GM19452 (cell line): ENCODE measurements around the gene GRK5.
A peak's percentile ranks its signal among the peaks of the same experiment; 100 is the strongest.
"Not testable (repeated sequence)": the region's sequence is repeated elsewhere in the genome, so short reads cannot be mapped to it uniquely, and the experiment has no call there.

ENCODE experiments used
- ATAC-seq: cut with Tn5 transposase; IDR thresholded peaks from one replicate; pipeline ENCODE4 v1.9.1; 2021; ENCODE audit not compliant: unreplicated experiment

The GRK5 gene

DNA sequence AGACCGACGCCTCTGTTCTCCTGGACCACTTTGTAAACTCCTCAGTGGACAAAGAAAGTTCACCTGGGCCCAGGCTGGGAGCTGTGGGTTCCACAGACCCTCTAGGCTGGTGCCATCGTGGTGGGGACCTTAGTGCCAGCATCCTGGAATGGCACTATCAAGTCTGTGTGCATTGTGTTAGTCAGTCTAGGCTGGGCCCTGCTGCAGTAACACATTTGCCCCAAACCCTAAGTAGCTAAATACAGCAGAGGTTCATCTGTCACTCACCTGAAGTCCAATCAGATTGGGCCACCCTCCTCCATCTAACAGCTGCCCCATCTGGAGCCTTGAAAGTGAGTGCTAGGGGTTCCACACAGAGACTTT lies 224.4 kb downstream of the GRK5 start:
- no peak for ATAC-seq

DNA sequence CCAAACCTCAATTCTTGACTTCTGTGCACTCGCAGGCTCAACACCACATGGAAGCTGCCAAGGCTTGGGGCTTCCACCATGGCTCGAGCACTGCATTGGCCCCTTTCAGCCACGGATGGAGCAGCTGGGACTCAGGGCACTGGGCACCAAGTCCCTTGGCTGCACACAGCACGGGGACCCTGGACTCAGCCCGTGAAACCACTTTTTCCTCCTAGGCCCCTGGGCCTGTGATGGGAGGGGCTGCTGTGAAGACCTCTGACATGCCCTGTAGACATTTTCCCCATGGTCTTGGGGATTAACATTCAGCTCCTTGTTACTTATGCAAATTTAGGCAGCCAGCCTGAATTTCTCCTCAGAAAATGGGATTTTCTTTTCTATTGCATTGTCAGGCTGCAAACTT lies 227.6 kb downstream of the GRK5 start:
- ATAC-seq = not testable (repeated sequence)

DNA sequence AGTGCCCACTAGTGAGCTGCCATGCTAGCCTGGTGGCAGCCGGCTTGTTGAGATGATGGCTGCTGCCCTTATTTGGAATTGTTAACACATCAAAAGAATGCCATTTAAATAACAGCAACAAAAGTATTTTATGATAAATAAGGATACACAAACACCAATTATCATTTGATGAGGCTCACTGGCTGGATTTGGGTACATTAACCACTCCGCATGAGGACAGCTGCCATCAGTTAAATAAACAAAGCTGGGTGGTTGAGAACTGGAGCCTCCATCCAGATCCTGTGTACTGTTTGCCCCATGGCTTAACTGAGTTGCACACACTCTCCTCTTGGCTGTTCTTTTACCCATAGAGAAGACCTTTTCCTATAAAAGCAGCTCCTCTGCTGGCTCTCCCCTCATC lies 231.3 kb downstream of the GRK5 start:
- no peak for ATAC-seq

DNA sequence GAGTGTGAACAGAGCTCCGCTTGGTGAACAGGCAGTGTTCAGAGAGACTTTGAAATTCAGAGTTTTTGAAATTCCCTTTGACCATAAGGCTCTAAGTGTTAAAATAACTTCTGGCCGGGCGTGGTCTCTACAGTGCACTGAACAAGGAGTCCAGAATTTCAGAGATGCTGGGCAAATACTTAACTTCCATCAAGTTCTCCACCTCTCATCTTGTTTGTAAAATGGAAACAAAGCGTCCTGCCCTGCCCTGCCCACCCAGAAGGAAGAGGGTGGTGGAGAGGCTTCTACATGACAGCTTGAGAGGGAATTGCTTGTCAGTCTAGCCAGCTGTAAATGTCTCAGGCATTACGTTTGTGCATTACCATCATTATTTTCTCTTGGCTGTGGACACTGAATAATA lies 232.6 kb downstream of the GRK5 start:
- ATAC-seq = no peak

DNA sequence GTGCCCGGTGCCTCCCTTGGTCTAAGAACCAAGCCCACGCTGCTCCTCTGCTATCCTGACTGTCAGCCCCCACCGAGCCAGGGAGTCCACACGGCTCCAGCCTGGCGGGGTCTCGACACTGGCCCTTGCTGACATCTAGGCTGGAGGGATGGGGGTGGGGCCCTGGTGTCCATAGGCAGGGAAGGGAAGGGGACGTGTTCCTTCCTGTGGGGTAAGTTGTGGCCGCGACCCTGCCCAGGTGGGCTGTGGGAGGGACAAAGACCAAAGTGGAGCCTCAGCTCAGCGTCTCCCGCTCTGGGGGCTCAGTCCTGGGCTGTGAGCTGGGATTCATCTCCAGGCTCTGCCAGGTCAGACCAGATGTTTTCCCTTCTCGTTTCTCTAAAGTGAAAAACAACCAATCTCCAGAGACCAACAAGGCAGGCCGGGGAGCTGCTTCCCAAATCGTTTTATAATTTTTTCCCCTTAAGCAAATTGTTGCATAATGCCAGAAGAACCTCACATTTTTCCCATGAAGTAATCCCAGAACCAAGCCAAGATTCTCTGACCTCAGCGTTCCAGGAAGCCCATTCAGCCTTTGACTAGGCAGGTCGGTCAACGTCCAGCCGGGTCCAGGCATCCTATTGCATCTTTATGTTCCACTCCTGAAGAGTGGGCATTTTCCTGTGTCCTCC lies 233.9 kb downstream of the GRK5 start:
- no peak for ATAC-seq

DNA sequence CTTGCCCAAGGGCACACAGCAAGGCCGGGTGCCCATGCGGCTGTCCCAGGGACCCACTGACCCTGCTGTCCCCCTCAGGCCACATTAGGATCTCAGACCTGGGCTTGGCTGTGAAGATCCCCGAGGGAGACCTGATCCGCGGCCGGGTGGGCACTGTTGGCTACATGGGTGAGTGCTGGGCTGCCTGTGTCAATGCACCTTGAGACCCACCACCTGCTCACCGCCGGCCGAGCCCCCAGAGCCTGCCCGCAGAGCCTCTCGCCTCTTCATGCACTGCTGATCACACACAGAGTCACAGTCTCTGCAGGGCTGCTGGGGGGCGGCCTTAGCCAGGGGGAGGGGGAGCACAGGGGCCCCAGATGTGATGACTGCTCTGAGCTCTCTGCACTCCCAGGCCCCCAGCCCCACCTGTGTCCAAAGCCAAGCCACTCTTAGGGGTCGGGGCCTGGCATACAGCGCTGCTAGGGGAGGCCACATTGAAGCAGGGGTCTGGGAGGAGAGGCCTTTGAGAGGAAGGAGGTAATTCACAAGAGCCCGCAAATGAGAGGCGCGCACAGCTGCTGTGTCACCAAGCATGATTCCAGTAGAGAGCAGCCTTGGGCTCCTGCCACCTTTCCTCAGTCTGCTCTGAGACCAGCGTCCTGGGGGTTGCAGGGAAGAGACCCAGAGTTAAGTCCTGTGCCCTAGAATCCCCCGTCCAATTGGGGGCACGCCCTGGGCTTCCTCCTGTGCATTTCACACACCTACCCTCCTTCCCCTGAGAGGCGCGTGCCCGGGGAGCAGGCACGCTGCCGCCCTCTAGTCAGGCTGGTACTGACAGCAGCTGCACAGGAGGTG lies 234.8 kb downstream of the GRK5 start:
- no peak for ATAC-seq

DNA sequence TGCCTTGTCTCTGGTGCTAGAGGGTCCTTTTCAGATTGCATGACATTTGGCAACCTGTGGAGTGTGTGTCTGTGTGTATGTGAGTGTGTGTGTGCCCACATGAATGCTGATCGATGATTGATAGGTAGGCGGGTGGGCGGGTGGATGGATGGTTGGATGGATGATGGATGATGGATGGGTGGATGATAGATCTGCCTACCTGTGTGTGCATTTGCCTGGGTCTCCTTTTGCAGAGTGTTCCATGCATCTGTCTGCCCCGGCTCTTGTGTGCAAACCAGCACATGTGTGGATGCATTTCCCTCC lies 235.3 kb downstream of the GRK5 start:
- no peak for ATAC-seq

DNA sequence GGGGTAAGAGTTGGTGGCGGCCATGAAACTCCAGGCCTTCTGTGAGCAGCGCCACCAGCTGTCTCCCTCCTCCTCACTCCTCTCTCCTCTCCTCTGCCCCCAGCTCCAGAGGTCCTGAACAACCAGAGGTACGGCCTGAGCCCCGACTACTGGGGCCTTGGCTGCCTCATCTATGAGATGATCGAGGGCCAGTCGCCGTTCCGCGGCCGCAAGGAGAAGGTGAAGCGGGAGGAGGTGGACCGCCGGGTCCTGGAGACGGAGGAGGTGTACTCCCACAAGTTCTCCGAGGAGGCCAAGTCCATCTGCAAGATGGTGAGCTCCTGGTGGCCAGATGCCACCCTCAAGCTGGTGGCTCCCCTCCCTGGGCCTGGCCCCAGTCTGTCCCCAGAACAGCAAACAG lies 236.1 kb downstream of the GRK5 start:
- ATAC-seq = no peak

DNA sequence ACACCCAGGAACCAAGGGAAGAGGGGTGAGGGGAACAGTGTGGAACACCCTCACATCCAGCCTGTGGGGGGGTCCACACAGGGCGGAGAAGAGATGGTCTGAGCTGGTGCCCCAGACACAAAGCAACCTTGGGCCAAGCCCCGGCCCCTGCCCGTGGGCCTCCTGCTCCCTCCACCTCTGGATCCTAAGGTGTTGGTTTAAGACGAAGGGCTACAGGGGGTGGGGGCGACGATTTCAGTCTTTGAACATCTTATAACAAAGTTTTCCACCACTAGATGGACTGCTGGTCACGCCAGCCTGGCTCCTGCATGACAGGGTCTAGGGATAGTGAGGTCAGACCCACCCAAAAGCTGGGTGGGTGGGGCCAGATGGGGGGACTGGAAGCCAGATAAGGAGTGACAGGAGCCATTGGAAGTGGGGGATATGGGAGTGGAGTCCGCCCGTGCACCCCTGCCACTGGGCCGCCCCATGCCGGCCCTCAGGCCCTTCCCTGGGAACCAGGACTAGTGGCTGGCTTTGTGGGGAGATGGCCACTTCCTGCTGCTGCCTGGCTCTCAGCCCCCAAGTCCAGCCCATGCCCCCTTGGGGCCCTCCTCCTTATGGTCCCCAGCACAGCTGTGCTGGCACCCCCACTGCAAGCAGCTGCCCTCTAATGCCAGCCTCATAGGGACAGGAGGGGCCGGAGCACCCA lies 236.7 kb downstream of the GRK5 start:
- ATAC-seq = no peak

DNA sequence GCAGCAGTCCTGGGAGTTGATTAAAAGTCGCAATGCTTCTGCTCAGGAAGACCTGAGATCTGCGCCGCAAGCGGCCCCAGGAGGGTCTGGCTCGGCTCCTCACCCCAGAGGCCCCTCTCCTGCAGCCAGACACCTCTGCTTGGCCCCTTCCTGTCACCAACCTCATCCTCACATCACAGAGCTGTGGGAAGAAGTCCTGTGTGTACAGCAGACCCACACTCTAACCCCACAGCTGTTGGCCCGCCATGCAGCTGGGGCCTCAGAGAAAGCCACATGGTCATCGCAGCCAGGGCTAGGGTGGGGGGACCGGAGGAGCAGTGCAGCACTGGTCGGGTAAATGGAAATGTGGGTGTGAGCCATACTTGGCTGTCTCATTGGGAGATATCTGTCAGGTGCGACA lies 237.5 kb downstream of the GRK5 start:
- no peak for ATAC-seq

DNA sequence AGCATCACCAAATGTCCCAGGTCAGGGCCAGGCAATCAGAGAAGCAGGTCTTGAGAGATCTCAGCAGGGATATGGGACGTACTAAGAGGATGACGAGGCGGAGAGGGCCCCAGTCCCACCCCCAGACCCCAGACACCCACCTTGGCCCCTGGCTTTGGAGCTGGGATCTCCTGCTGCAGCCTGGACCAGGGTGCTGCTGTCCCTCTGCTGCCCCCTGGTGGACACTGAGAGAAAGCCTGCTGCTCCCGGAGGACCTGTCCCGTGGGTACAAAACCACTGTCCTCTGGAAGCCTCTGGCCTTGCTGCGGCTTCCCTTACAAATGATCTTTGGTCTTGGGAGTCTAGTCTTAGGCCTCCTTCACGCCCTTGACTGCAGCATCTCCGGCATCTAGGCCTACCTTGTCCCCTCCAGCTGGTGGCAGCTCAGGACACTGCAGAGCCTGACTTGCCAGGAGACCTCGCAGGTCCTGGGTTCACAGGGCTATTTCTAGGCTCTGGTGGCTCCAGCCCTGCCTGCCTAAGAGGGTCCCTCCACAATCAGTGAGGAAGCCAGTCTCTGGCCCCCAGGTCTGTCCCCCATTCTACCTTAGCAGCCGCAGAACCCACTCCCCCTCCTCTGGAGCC lies 238.1 kb downstream of the GRK5 start:
- ATAC-seq = peak; percentile 57

DNA sequence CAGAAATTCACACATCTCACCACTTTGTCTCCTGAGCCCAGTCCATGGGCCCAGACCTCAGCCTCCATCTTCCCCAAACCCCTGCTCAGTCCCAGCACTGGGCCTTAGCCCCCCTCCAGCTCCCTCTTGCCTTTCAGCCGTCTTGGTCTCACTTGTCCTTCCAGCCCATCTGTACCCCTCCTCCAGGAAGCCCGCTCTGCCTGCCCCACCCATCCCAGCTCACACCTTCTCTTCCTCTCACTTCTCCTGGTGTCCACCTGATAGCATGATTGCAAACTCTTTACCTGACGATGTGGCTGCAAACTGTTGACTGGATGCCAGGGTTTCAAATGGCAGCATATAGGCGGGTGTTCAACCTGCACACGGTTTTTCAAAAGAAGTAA lies 238.6 kb downstream of the GRK5 start:
- ATAC-seq = no peak

DNA sequence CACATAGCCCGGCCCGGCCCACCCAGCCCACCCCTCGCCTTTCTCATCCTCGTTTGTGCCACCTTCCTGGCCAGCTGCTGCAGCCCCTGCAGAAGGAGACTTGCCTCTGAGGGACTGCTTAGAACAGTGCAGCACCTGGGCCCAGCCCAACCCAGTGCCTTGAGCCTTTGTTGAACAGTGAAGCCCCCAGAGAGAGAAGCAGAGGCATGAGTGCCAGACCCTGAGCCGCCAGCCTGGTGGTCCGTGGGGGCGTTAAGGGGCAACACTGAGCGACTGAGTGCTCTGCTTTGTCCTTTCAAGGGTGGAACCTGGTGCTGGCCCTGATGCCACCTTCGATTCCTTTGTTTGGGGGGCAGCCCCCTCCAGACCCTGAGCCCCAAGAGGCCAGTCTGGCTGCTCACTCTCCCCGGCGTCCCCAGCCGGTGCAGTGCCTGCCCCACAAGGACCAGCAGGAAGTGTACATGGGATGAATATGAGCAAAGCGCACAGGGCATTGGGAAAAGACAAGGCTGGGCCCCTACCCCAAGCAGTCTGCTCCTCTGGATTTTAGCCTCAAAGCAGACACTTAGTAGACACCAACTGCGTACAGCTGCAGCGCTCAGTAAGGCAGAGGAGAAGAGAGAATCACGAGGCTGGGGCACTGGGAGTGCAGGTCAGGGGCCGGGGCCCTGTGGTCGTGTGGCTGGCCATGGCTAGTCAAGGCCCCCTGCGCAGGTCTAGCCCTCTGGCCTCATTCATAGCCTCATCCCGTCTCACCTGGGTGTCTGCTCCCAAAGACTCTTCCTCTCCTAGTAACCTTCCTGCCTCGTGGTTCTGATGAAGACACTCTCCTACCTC lies 239.3 kb downstream of the GRK5 start:
- ATAC-seq = no peak

DNA sequence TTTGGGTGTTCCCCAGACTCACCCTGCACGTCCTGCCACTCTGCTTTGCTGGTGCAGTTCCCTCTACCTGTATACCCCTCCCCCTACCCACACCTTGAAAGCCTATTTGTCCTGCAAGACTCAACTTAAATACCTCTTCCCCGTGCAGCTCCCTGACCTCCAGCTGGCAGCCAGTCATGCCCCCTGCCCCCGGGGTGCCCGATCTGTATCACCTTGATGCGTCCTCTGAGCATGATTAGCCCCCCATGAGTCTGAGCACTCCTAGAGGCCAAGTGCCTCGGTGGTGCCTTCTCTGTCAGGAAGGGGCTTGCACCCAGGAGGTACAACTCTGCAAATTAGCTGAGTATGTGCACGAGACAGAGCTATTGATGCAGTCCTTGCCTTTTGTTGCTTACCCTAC lies 240.1 kb downstream of the GRK5 start:
- no peak for ATAC-seq

DNA sequence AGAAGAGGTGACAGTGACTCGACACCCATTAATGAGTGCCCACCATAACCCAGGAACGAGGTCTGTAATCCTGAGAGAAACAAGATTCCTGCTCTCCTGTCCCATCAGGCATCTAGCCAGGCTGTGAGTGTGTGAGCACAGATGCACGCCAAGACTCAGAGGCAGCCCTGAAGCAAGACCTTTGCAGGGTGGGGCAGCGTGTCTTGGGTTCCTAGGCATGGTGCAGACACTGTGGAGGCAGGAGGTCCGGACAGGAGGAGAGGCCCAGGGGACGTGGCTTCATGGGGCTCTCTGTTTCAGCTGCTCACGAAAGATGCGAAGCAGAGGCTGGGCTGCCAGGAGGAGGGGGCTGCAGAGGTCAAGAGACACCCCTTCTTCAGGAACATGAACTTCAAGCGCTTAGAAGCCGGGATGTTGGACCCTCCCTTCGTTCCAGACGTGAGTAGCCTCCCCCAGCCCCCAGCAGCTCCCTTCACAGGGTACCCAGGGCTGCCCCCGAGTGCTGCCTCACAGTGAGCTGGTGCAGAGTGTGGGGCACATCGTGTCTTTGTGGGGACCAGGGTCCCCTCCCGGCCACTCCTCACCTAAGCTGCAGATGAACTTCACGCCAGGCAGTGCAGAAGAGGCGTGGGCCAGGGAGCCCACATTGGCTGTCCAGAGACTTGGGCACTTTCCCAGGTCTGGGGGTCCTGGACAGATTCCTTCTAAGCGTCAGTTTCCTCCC lies 240.6 kb downstream of the GRK5 start:
- ATAC-seq = no peak

DNA sequence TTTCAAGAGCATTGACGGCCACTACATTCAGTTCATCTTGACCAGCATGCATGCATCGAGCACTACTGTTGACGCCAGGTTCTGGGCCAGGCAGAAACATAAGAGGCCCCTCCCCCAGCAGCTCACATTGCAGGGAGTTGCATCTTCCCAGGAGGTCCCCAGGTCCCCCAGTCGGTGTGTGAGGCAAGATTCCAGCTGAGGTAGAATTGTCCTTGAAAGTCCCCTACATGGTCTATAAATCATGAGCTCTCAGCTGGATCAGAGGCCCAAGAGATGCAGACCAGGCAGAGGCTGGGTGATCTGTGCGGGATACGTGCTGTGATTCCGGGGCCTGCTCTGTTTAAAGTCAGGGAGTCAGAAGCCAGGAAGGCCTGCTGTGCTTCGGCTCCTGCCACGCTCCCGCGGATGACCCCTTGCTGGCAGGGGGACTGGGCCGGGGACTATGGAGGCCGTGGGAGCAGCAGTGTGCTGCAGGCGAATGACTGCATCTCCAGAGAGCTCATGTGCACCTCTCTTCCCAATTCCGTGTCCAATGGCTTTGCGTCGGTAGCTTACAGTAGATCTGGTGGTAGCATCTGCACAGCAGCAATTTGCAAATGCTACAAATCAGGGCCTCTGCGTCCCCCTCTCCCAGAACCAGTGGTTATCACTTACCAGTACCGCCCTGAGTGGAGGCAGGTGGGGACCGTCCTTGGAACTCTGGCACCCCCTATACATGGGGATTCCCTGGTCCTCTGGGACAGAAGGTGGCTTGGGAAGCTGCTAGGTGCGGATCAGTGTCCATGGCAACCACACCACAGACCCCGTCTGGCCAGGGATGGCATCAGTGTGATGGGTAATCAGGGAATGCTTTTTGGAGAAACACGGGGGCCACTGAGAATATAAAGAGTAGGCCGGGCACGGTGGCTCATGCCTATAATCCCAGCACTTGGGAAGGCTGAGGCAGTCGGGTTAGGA lies 241.5 kb downstream of the GRK5 start:
- ATAC-seq = no peak

DNA sequence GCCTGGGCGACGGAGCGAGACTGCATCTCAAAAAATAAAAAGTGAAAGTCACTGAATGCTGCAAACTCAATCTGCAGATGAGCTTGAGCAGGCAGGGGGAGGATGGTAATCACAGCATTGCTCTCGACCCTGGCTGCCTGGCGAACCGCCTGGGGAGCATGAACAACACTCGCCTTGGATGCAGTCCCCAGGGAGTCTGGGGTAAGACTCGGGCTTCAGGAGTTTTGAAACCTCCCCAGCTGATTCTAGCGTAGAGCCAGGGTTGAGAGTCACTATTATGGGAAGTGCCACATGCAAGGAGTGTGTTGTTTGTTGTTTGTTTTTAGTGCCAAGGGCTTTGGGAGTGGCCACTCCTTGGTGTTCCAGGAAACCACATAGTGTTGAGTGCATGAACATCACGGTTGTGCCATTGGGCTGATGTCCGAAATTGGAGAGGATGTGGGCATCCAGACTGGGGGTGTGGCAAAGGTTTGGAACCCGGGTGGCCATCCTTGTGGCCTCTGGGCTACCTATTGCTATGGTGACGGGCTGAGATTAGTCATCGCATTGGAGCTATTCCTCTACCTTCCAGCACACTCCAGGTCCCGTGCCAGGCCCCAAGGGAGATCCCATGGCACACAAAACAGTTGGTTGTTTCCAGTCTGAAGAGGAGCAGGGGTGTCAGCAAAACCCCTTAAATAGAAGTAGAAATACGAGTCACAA lies 242.5 kb downstream of the GRK5 start:
- ATAC-seq = no peak

DNA sequence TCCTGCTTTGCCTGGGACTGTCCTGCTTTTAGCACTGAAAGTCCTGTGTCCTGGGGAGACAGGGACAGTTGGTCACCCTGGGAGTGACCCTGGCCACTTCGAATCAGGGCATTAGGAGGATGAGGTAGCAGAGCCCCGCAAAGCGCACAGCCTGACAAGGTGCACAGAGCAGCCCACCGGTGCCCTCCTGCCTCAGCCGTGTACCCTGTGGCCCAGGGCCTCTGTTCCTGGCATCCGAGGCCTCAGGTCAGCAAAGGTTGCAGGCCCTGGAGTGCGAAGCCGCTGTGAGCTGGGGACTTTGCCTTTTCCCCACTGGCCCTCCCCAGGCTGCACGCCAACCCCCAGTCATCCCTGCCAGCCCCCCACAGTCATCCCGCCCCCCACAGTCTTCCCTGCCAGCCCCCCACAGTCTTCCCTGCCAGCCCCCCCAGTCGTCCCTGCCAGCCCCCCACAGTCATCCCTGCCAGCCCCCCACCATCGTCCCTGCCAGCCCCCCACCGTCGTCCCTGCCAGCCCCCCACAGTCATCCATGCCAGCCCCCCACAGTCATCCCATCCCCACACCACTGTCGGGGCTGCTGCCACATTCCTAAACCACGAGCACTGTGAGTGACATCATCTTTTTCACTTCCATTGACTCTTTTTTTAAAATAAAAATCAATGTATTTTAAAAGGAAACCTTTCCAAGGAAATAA lies 243.4 kb downstream of the GRK5 start:
- no peak for ATAC-seq
